ENCODE data around the gene ADGRL1. TPM values are rescaled to one million over a fixed set of nuclear protein-coding genes. Genes with fewer than 3 reads are reported as not detected.
"Not testable (repeated sequence)": the region's sequence is repeated elsewhere in the genome, so short reads cannot be mapped to it uniquely, and the experiment has no call there.

ADGRL1 gene
- total and polyA plus RNA-seq, 7 donors = 3.0 to 37.5 (median 12.5) TPM

DNA sequence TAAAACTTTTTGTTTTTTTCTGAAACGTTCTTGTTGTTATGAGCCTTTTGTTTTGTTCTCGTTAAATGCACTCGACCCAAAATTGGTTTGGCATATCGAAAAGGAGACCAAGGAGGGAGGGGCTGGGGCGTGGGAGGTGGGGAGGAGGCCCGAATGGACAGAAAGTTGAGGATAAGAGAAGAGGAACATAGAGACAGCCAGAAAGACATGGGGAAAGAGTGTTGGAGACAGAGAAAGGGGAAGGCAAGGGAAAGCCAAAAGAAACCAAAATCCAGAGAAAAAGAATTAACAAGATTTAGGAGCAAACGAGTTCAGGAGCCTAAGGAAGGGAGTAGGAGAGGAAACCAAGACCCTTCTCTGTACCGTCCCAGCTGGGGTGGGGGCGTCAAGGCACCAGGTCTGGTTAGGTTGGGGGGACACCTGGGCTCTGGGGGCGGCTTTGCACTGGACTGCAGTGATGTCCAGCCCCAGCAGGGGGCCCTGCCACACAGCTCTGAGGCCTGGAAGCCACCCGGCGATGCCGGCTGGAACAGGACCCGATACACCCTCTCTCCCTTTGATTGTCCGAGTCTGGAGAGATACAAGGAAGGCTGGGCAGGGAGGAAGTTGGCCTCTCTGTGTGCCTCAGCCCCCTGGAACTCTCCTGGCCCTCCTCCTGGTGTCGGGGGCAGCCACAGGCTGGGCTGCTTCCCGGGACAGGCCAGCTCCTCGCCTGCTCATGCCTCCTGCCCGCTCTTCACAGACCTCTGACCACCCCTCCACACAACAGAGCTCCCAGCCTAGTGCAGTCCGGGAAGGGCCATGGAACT, 58.0 kb downstream of the ADGRL1 start:
- H3K27ac ChIP-seq = peak overlapping the region; percentile 73 to 79 (median 76)
- DNase-seq = peak; percentile 91
- TF ChIP-seq POLR2AphosphoS5 (IDR thresholded peaks at IDR 0.05) = peak in 2 of 4 donors; percentile 40 to 41
- no peak for TF ChIP-seq POLR2A (IDR thresholded peaks at IDR 0.05)
- TF ChIP-seq EP300 (IDR thresholded peaks at IDR 0.05) = no peak
- TF ChIP-seq, protein P1, sequence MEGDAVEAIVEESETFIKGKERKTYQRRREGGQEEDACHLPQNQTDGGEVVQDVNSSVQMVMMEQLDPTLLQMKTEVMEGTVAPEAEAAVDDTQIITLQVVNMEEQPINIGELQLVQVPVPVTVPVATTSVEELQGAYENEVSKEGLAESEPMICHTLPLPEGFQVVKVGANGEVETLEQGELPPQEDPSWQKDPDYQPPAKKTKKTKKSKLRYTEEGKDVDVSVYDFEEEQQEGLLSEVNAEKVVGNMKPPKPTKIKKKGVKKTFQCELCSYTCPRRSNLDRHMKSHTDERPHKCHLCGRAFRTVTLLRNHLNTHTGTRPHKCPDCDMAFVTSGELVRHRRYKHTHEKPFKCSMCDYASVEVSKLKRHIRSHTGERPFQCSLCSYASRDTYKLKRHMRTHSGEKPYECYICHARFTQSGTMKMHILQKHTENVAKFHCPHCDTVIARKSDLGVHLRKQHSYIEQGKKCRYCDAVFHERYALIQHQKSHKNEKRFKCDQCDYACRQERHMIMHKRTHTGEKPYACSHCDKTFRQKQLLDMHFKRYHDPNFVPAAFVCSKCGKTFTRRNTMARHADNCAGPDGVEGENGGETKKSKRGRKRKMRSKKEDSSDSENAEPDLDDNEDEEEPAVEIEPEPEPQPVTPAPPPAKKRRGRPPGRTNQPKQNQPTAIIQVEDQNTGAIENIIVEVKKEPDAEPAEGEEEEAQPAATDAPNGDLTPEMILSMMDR (IDR thresholded peaks at IDR 0.05) = peak; percentile 86 to 96 (median 88)
- no peak overlapping the region for H3K4me3 ChIP-seq
- peaks cover 0 to 23% (median 9%) of the 10 kb centered on the region in 4 donors for H3K36me3 ChIP-seq
- intact Hi-C loops (cut with DNase I) = loop anchor here (2.0 to 5.0 kb wide), 3 partner anchors 59 to 201 kb away; partner anchors contain the start of gene ADGRL1
- no peaks in the 10 kb centered on the region for H3K9me3 ChIP-seq
- WGBS, 2 donors = 29 to 46% methylated on average over 20 of the region's 20 CpGs
- peaks cover 0 to 36% (median 33%) of the 10 kb centered on the region in 4 donors for H3K4me1 ChIP-seq
- H3K27me3 ChIP-seq = no peaks in the 10 kb centered on the region

DNA sequence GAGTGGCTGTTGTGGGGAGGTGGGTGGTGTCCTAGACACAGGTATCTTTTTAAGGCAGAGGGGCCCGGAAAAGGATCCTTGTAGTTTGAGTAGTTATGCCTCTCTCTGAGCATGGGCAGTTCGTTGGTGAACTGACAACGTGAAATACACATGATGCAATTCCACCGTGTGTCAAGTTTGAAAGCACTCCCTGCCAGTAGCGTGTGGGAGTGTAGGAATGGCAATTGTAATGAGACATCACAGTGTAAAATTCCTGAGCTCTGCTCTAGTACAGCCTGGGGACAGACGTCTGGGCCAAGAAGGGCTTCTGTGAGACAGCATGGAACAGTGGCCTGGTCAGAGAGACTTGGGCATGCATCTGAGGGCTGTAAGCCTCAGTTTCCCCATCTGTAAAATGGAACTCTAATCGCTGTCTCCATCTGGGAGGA, 59.2 kb downstream of the ADGRL1 start:
- H3K27ac ChIP-seq = no peak overlapping the region
- H3K4me1 ChIP-seq = peaks cover 0 to 36% (median 33%) of the 10 kb centered on the region in 4 donors
- intact Hi-C loops (cut with DNase I) = loop anchor here (5.0 kb wide), 1 partner anchor 140 kb away; no protein-coding TSS in a partner anchor
- H3K36me3 ChIP-seq = peaks cover 0 to 11% (median 1%) of the 10 kb centered on the region in 4 donors
- DNase-seq = no peak
- 76% methylated on average over 7 of the region's 7 CpGs for WGBS, 2 donors
- no peaks in the 10 kb centered on the region for H3K9me3 ChIP-seq
- no peak for TF ChIP-seq POLR2AphosphoS5 (IDR thresholded peaks at IDR 0.05)
- no peak for TF ChIP-seq EP300 (IDR thresholded peaks at IDR 0.05)
- TF ChIP-seq, protein P1 (IDR thresholded peaks at IDR 0.05) = no peak
- TF ChIP-seq POLR2A (IDR thresholded peaks at IDR 0.05) = no peak
- no peak overlapping the region for H3K4me3 ChIP-seq
- no peaks in the 10 kb centered on the region for H3K27me3 ChIP-seq

DNA sequence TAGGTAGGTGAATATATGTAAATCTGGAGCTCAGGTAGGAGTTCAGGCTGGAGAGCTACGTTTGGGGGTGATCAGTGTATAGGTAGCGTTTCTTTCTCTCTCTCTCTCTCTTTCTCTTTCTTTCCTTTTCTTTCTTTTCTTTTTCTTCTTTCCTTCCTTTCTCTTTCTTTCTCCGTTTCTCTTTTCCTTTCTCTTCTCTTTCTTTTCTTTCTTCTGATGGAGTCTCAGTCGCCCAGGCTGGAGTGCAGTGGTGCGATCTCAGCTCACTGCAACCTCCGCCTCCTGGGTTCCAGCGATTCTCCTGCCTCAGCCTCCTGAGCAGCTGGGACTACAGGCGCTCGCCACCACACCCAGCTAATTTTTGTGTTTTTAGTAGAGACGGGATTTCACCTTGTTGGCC, 59.8 kb downstream of the ADGRL1 start:
- not testable (repeated sequence) for H3K4me3 ChIP-seq, H3K36me3 ChIP-seq, H3K27me3 ChIP-seq, DNase-seq, H3K9me3 ChIP-seq, H3K27ac ChIP-seq
- intact Hi-C loops (cut with DNase I) = loop anchor here (5.0 kb wide), 1 partner anchor 141 kb away; no protein-coding TSS in a partner anchor
- 92 to 93% methylated on average over 10 of the region's 10 CpGs for WGBS, 2 donors
- H3K4me1 ChIP-seq = peaks cover 0 to 35% (median 33%) of the 10 kb centered on the region in 4 donors

DNA sequence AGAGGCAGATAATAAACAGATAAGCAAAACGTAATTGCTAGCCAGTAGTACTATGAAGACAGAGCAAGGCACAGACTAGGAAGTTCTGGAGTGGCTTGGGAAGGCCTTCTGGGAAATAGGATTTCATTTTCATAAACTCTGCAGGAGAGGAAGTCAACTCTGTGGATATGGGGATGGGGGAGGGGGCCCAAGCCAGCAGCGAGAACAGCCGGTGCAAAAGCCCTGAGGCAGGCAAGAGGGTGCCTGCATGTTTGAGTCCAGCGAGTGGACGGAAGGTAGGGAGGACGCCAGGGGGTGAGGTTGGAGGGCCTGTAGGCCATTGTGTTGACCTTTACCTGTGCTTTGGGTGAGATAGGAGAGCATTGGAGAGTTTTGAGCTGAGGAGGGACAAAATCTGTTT, 60.6 kb downstream of the ADGRL1 start:
- H3K27ac ChIP-seq = no peak overlapping the region
- intact Hi-C loops (cut with DNase I) = loop anchor here (5.0 kb wide), 1 partner anchor 142 kb away; no protein-coding TSS in a partner anchor
- 90% methylated on average over 6 of the region's 6 CpGs for WGBS, 2 donors

More for the DNA sequence above, 60.6 kb downstream of the ADGRL1 start:
- H3K27me3 ChIP-seq = no peaks in the 10 kb centered on the region
- peaks cover 0 to 28% (median 27%) of the 10 kb centered on the region in 4 donors for H3K4me1 ChIP-seq
- TF ChIP-seq POLR2AphosphoS5 (IDR thresholded peaks at IDR 0.05) = no peak
- TF ChIP-seq, protein P1 (IDR thresholded peaks at IDR 0.05) = no peak
- no peak for TF ChIP-seq POLR2A (IDR thresholded peaks at IDR 0.05)
- no peak for TF ChIP-seq EP300 (IDR thresholded peaks at IDR 0.05)
- DNase-seq = no peak
- no peak overlapping the region for H3K4me3 ChIP-seq
- H3K9me3 ChIP-seq = no peaks in the 10 kb centered on the region
- H3K36me3 ChIP-seq = no peaks in the 10 kb centered on the region
